ENCODE results near the gene PDE4C.

GRCh38 chr19:18179957-18180356 is 46.3 kb downstream of the PDE4C start:
- TF ChIP-seq CTCF (IDR thresholded peaks at IDR 0.05) = no peak
- no peak for TF ChIP-seq POLR2A (IDR thresholded peaks at IDR 0.05)

Measured in prostate gland (tissue), 2 donors.